GM12874 (cell line): ENCODE results near the gene MYBPC3.

ENCODE experiments used
- TF ChIP-seq, protein P1 (sequence below): IDR thresholded peaks from 2 replicates; pipeline ENCODE4 v1.5.1; 2011; ENCODE audit warnings: low read depth, mild to moderate bottlenecking, control low read depth, low read length, moderate library complexity; ENCODE audit not compliant: insufficient read depth

Gene MYBPC3

DNA sequence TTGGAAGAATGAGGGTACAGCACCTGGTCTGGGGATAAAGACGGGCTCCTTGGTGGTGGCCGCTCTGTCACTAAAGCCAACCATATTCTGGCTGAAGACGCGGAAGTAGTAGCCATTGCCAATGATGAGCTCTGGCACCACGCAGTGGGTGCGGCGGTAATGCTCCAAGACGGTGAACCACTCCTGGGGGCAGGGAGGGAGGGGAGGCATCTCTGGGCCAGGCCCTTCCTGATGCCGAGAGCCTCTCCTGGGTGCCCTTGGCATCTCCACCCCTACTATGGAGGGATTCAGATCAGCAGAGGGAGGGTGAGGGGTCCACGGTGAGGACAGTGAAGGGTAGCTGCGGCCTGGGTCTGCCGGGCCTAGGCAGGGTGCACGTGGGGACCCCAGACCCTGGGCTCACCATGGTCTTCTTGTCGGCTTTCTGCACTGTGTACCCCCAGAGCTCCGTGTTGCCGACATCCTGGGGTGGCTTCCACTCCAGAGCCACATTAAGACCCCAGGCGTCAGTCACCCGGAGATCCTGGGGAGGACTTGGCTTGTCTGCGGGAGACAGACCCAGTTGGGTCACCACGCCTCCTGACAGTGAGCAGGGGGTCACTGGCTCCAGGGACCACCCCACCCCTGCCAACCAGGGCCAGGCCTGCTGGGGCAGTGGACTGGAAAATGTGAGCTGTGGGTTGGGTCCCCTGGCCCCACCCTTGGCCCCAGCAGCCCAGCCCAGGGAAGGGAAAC, 19.5 kb downstream of the MYBPC3 start:
- TF ChIP-seq, protein P1, sequence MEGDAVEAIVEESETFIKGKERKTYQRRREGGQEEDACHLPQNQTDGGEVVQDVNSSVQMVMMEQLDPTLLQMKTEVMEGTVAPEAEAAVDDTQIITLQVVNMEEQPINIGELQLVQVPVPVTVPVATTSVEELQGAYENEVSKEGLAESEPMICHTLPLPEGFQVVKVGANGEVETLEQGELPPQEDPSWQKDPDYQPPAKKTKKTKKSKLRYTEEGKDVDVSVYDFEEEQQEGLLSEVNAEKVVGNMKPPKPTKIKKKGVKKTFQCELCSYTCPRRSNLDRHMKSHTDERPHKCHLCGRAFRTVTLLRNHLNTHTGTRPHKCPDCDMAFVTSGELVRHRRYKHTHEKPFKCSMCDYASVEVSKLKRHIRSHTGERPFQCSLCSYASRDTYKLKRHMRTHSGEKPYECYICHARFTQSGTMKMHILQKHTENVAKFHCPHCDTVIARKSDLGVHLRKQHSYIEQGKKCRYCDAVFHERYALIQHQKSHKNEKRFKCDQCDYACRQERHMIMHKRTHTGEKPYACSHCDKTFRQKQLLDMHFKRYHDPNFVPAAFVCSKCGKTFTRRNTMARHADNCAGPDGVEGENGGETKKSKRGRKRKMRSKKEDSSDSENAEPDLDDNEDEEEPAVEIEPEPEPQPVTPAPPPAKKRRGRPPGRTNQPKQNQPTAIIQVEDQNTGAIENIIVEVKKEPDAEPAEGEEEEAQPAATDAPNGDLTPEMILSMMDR, result no peak

GRCh38 chr11:47332303-47332711, 20.2 kb downstream of the MYBPC3 start:
- TF ChIP-seq, protein P1, result no peak

- TF ChIP-seq, protein P1, result no peak
Observed at GRCh38 chr11:47331454-47332302, 20.8 kb downstream of the MYBPC3 start.

DNA sequence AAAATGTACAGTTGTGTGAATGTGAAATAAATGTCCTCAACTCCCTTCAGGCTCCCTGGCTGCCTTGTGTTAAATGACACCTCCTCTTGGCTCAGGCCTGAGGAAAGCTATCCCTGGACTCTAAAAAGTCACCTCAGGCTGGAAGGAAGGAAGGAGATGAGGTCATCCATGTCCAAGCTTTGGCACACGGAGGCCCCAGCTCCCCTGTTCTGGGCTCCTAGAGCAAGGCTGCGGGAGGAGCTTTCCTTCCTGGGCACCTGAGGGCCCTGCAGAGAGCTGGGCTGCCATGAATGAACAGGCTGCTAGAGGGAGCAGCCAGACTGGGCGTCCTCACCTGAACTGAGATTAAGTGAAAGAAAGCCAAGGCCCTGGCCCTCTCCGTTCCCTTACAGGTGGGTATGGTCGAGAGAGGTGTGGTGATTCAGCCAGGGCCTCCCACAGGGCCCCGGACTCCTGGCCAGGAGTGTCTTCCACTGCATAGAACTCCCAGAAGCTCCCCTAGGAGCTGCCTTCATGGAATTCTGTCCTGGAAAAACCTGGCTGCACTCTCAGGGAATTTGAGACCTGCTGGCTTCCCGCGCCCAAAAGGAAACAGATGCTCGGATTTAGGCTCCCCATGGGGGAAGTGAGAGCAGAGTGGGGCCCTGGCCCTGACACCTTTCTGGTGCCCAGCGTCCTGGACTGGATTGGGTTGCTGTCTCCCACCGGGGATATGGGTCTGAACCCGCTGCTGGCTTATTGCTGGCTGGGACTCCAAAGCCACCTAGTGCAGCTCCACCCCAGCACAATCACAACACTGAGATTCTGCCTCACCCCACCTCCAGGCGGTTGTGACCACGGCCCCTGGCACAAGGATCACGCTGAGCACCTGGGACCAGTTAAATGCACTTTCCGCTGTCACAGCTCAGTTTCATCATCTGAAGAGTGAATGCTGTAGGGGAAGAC, 22.2 kb downstream of the MYBPC3 start:
- TF ChIP-seq, protein P1, result no peak

- TF ChIP-seq, protein P1, result no peak
Observed at GRCh38 chr11:47329431-47329986, 23.0 kb downstream of the MYBPC3 start.

- TF ChIP-seq, protein P1, result no peak
Observed at GRCh38 chr11:47328449-47329390, 23.8 kb downstream of the MYBPC3 start.
